ENCODE data around the gene BHLHA15. TPM values are rescaled to one million over a fixed set of nuclear protein-coding genes. Genes with fewer than 3 reads are reported as not detected.
A peak's percentile ranks its signal among the peaks of the same experiment; 100 is the strongest.

Gene BHLHA15
- polyA plus RNA-seq, 1 of the 3 experiments (the other 2 are of a cell fraction) = 0.10 TPM

GRCh38 chr7:98230746-98231471 is 19.7 kb downstream of the BHLHA15 start:
- 92% methylated on average over 3 of the region's 30 CpGs for WGBS (ENCODE audit: low lambda C conversion rate)
- H3K9me2 ChIP-seq = no peaks in the 10 kb centered on the region
- ChIA-PET CTCF (no interaction called here), POLR2A (no interaction called here)
- no peak for TF ChIP-seq ELF1 (IDR thresholded peaks at IDR 0.05)
- no peak for TF ChIP-seq FOXJ3 (CRISPR knock-in tag; IDR thresholded peaks at IDR 0.05)
- TF ChIP-seq TCF12 (IDR thresholded peaks at IDR 0.05) = no peak
- no peak for TF ChIP-seq EZH2phosphoT487 (IDR thresholded peaks at IDR 0.05; ENCODE audit: borderline replicate concordance, low read depth)
- TF ChIP-seq USF2 (IDR thresholded peaks at IDR 0.05; ENCODE audit: borderline replicate concordance, low read depth, low read length) = no peak
- no peak for TF ChIP-seq ZBTB33 (IDR thresholded peaks at IDR 0.05; ENCODE audit: borderline replicate concordance, low read depth)
- no peak for TF ChIP-seq SMC3 (IDR thresholded peaks at IDR 0.05; ENCODE audit: low read depth, low read length)
- TF ChIP-seq MAX (IDR thresholded peaks at IDR 0.05; ENCODE audit: low read depth) = no peak
- no peak for TF ChIP-seq JUND (IDR thresholded peaks at IDR 0.05)
- TF ChIP-seq RFX5 (IDR thresholded peaks at IDR 0.05; ENCODE audit: low read length) = no peak
- no peak for TF ChIP-seq GABPA (IDR thresholded peaks at IDR 0.05; ENCODE audit: low read depth)
- no peak for TF ChIP-seq MEF2A (IDR thresholded peaks at IDR 0.05; ENCODE audit: borderline replicate concordance, low read depth)
- no peak for TF ChIP-seq TEAD4 (IDR thresholded peaks at IDR 0.05; ENCODE audit: borderline replicate concordance, insufficient read depth)
- no peak for TF ChIP-seq YY1 (IDR thresholded peaks at IDR 0.05; ENCODE audit: low read depth)
- no peak for TF ChIP-seq FOSL2 (IDR thresholded peaks at IDR 0.05; ENCODE audit: borderline replicate concordance, low read depth)
- no peak for TF ChIP-seq EP300 (IDR thresholded peaks at IDR 0.05; ENCODE audit: borderline replicate concordance in 1 of 2, low read depth in 1 of 2, low read length in 1 of 2)
- TF ChIP-seq TAF1 (IDR thresholded peaks at IDR 0.05; ENCODE audit: borderline replicate concordance, low read depth, low read length) = no peak
- TF ChIP-seq PBX3 (IDR thresholded peaks at IDR 0.05) = no peak
- no peak for TF ChIP-seq USF1 (IDR thresholded peaks at IDR 0.05; ENCODE audit: borderline replicate concordance, low read depth)
- no peak for TF ChIP-seq POLR2AphosphoS5 (IDR thresholded peaks at IDR 0.05; ENCODE audit: low read depth, low read length)
- H3K4me2 ChIP-seq = no peak overlapping the region
- H3K79me2 ChIP-seq (ENCODE audit: insufficient read depth) = no peaks in the 10 kb centered on the region
- no peak overlapping the region for H3K4me3 ChIP-seq (ENCODE audit: low read depth in 2 of 2, low read length in 1 of 2)
- no peak overlapping the region for H3K9ac ChIP-seq
- peaks cover 4% of the 10 kb centered on the region for H3F3A ChIP-seq (replicated peaks; ENCODE audit: insufficient read depth)
- no peaks in the 10 kb centered on the region for H4K20me1 ChIP-seq (ENCODE audit: insufficient read depth)
- H3K4me1 ChIP-seq (ENCODE audit: control insufficient read depth in 1 of 2, insufficient read depth in 2 of 2, low read depth in 1 of 2, low read length in 1 of 2) = peaks cover 0 to 2% of the 10 kb centered on the region in 2 experiments; a peak in 1 of 4 replicates
- no peak overlapping the region for H3K27ac ChIP-seq (ENCODE audit: low read depth in 2 of 2, low read length in 1 of 2)
- peaks cover 0 to 7% of the 10 kb centered on the region in 2 experiments for H3K36me3 ChIP-seq (replicated peaks in 1 of 2; ENCODE audit: control insufficient read depth in 1 of 2, insufficient read depth in 2 of 2, low read length in 1 of 2)
- no peak overlapping the region for H2AFZ ChIP-seq (ENCODE audit: low read depth)
- no peaks in the 10 kb centered on the region for H3K27me3 ChIP-seq (ENCODE audit: insufficient read depth)
- H3K9me3 ChIP-seq = no peaks in the 10 kb centered on the region
- peak; percentile 40 for DNase-seq

Data from SK-N-SH (cell line).